Activated naive CD8-positive, alpha-beta T cell treated with anti-CD3 and anti-CD28 coated beads, Interleukin-2, amount 50 U/mL, for 24 hours (primary cell): ENCODE data around the gene KIF22.
"Not testable (repeated sequence)": the region's sequence is repeated elsewhere in the genome, so short reads cannot be mapped to it uniquely, and the experiment has no call there.

Source experiments
- ATAC-seq: fragments of 150-1000 bp; cut with Tn5 transposase; one replicate; pipeline ENCODE4 v1.10.0; 2021
- DNase-seq: peaks from one replicate; pipeline ENCODE4 v3.0.0; 2021
- H3K27ac Mint-ChIP-seq: one replicate; pipeline ENCODE4 v1.8.0; 2021; ENCODE audit warnings: mild to moderate bottlenecking, mixed read lengths
- H3K27me3 Mint-ChIP-seq: one replicate; pipeline ENCODE4 v1.8.0; 2021; ENCODE audit warnings: mixed read lengths
- H3K36me3 Mint-ChIP-seq: one replicate; pipeline ENCODE4 v1.8.0; 2021; ENCODE audit warnings: low read depth, mixed read lengths
- H3K4me1 Mint-ChIP-seq: one replicate; pipeline ENCODE4 v1.8.0; 2021; ENCODE audit warnings: mixed read lengths
- H3K4me3 Mint-ChIP-seq: one replicate; pipeline ENCODE4 v1.8.0; 2021; ENCODE audit warnings: mild to moderate bottlenecking, moderate library complexity, mixed read lengths
- H3K9me3 Mint-ChIP-seq: one replicate; pipeline ENCODE4 v1.8.0; 2021; ENCODE audit warnings: mixed read lengths

Gene KIF22

DNA sequence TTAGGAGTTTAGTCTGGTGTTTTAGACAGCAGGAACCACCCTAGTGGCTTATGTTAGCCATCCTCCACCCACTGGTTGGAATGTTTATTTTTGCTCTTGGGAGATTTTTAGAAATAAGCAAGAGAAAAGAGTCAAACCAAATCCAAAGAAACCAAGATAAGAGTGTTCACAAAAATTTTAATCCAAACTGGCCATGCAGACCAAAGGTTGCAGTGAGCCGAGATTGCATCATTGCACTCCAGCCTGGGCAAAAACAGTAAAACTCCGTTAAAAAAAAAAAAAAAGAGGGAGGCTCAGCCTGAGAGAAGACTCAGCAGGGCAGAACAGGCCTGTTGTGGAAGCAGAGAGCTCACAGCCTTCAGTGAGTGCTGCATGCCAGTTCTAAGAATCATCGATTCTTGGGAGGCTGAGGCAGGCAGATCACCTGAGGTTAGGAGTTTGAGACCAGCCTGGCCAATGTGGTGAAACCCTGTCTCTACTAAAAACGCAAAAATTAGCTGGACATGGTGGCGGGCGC lies 32.5 kb upstream of the KIF22 start:
- Mint-ChIP-seq H3K4me3 (no peak overlapping the region), H3K27me3 (no peaks in the 10 kb centered on the region), H3K27ac (no peak overlapping the region), H3K9me3 (no peaks in the 10 kb centered on the region), H3K36me3 (no peaks in the 10 kb centered on the region), H3K4me1 (peaks cover 24% of the 10 kb centered on the region)
- ATAC-seq: no peak
- DNase-seq: no peak

DNA sequence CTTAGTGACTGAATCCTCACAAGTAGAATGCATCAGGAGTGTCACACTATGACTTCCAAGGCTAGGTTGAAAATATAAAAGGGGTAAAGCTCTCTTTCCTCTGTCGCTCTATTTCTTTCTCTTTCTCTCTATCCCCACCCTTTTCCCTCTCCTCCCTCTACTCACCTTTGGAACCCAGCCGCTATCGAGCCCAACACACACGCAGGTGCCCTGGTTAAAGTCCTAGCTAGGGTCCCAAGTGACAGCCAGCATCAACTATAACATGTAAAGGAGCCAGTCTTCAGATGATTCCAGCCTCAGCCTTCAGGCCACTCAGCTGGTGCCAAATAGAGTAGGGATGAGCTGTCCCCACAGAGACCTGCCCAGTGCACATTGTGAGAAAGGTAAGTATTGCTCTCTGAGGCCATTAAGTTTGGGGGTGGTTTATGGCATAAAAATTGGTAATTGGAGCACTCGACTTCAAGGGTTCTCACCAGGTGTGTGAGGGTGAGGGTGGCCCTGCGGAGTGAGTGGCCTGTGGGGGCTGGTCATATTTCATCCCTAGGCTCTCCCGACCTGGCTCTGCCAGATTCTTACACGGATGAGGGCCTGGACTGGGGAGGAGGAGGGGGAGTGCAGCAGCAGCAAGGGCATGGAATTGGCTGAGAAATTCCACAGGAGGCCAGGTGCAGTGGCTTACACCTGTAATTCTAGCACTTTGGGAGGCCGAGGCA lies 29.8 kb upstream of the KIF22 start:
- ATAC-seq: no peak
- Mint-ChIP-seq H3K4me3 (no peak overlapping the region), H3K27me3 (no peaks in the 10 kb centered on the region), H3K9me3 (no peaks in the 10 kb centered on the region), H3K36me3 (no peaks in the 10 kb centered on the region), H3K27ac (no peak overlapping the region), H3K4me1 (peaks cover 12% of the 10 kb centered on the region)
- no peak for DNase-seq

DNA sequence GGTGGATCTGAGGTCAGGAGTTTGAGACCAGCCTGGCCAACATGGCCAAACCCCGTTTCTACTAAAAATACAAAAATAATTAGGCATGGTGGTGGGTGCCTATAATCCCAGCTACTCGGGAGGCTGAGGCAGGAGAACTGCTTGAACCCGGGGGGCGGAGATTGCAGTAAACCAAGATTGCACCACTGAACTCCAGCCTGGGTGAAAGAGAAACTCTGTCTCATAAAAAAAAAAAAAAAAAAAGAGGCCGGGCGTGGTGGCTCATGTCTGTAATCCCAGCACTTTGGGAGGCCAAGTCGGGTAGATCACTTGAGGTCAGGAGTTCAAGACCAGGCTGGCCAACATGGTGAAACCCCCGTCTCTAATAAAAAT lies 29.3 kb upstream of the KIF22 start:
- H3K36me3 Mint-ChIP-seq, H3K27me3 Mint-ChIP-seq, H3K4me3 Mint-ChIP-seq, ATAC-seq, H3K27ac Mint-ChIP-seq, H3K9me3 Mint-ChIP-seq, DNase-seq: not testable (repeated sequence)
- H3K4me1 Mint-ChIP-seq: peaks cover 12% of the 10 kb centered on the region

DNA sequence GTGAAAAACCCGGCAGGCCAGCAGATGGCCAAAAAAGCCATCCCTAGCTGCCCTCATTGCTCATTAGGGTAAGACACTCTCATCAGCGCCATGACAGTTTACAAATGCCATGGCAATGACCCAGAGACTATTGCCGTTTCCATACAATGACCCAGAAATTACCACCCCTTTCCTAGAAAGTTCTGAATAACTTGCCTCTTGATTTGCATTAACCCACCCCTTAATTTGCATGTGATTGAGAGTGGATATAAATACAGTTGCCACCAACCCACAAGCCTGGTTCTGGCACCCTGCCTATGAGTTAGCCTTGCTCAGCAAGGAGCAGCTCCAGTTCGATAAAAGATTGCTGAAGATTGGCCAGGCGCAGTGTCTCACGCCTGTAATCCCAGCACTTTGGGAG lies 28.7 kb upstream of the KIF22 start:
- H3K27me3 Mint-ChIP-seq: no peaks in the 10 kb centered on the region
- no peak overlapping the region for H3K4me3 Mint-ChIP-seq
- ATAC-seq (no peak), DNase-seq (no peak)
- H3K9me3 Mint-ChIP-seq: no peaks in the 10 kb centered on the region
- peaks cover 6% of the 10 kb centered on the region for H3K4me1 Mint-ChIP-seq
- H3K36me3 Mint-ChIP-seq: no peaks in the 10 kb centered on the region
- no peak overlapping the region for H3K27ac Mint-ChIP-seq

DNA sequence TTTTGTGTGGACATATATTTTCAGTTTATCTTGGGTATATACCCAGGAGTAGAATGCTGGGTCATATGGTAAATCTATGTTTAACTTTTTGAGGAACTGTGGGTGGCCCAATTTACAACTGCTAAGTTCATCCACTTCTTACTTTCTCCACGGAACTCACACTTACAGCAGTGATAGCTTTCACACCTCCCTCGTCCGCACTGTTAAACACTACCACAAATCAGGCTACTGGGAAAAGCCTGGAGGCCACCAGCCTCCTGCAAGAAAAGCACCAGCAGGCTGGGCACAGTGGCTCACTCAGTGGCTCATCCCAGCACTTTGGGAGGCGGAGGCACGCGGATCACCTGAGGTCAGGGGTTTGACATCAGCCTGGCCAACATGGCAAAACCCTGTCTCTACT lies 27.2 kb upstream of the KIF22 start:
- H3K27ac Mint-ChIP-seq: no peak overlapping the region
- H3K27me3 Mint-ChIP-seq: no peaks in the 10 kb centered on the region
- no peaks in the 10 kb centered on the region for H3K36me3 Mint-ChIP-seq
- H3K4me1 Mint-ChIP-seq: peaks cover 4% of the 10 kb centered on the region
- DNase-seq: no peak
- no peak overlapping the region for H3K4me3 Mint-ChIP-seq
- ATAC-seq: no peak
- H3K9me3 Mint-ChIP-seq: no peaks in the 10 kb centered on the region

DNA sequence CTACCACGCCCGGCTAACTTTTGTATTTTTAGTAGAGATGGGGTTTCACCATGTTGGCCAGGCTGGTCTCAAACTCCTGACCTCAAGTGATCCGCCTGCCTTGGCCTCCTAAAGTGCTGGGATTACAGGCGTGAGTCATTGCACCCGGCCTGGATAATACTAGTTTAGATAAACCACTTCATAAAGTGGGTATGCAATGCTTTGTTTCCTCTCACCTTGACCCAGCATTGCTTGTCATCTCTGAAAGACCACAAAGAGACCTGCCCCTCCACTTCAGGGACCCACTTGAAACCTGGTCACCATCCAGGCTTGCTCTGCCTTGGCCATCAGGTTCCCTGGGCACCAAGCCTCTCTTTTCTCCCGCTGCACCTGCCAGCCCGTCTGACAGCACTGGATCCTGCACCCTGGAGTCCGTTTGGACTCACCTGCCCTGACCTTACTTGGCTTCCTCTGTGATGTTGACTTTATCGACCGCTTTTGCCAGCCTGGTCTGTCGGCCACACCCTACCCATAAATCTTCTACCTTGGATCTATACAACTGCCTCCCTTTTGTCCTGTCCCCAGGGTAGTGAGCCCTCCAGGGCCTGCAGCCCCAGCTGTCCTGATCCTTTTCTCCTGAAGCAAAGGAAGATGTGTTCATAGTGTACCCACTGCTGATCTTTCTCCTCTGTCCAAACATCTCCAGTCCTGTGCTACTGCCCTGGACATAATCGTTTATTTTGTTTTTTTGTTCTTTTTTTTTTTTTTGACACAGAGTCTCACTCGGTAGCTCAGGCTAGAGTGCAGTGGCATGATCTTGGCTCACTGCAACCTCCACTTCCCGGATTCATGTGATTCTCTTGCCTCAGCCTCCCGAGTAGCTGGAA lies 25.2 kb upstream of the KIF22 start:
- Mint-ChIP-seq H3K4me3 (no peak overlapping the region), H3K27ac (no peak overlapping the region), H3K9me3 (no peaks in the 10 kb centered on the region)

DNA sequence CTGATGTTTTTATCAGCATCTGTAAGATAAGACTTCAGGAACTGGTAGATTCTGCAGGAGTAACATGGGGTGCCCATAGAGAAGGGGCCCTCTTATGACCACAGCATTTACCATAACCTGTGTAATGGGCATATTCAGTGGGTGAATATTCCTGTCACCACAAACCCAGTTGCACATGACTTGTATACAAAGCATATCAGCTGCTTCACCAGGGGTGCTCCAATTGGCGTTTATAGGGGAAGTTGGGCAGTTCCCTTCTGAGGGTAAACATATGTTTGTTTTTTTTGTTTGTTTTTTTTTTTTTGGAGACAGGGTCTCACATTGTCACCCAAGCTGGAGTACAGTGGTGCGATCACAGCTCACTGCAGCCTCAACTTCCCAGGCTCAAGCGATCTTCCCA lies 24.0 kb upstream of the KIF22 start:
- no peak for DNase-seq
- Mint-ChIP-seq H3K36me3 (no peaks in the 10 kb centered on the region), H3K4me3 (no peak overlapping the region), H3K27ac (no peak overlapping the region), H3K4me1 (peaks cover 4% of the 10 kb centered on the region), H3K27me3 (no peaks in the 10 kb centered on the region), H3K9me3 (no peaks in the 10 kb centered on the region)
- no peak for ATAC-seq

More for the DNA sequence above, 25.2 kb upstream of the KIF22 start:
- DNase-seq: no peak
- H3K36me3 Mint-ChIP-seq: no peaks in the 10 kb centered on the region
- ATAC-seq: no peak
- H3K27me3 Mint-ChIP-seq: no peaks in the 10 kb centered on the region
- H3K4me1 Mint-ChIP-seq: peaks cover 3% of the 10 kb centered on the region

DNA sequence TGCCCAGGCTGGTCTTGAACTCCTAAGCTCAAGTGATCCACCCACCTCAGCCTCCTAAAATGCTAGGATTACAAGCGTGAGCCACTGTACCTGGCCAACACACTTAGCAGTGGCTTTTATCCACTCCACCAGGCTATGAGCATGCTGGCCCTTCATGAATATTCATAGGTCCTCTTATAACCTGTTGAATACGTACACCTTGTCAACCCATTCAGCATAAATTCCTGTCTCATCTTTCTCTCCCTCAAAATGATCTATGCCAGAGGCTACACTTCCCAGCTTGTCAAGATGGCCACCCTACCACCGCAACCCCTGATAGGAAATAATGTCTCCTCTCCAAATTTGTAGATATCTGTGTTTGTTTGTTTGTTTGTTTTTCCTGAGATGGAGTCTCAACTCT lies 23.5 kb upstream of the KIF22 start:
- no peak overlapping the region for H3K27ac Mint-ChIP-seq
- H3K4me1 Mint-ChIP-seq: peaks cover 4% of the 10 kb centered on the region
- no peaks in the 10 kb centered on the region for H3K27me3 Mint-ChIP-seq
- H3K4me3 Mint-ChIP-seq: no peak overlapping the region
- no peak for ATAC-seq
- no peaks in the 10 kb centered on the region for H3K9me3 Mint-ChIP-seq
- H3K36me3 Mint-ChIP-seq: no peaks in the 10 kb centered on the region
- no peak for DNase-seq

DNA sequence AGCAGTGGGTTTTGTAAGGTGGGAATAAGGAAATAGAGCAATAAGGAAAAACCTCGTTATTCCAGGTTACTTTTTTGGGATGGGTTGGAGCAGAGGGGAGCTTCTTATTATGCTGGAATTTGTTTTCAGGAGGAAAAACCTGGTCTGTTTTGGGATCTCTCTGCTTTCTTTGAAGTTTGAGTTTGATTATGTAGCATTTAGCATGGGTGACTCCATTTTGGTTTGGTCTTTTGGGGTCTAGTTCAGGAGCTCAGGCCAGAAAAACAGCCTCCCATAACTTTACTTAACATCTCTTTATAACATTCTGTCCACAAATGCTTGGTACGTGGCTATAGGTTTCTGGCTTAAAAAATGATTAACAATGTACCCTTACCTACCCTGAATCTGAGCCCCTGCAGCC lies 21.0 kb upstream of the KIF22 start:
- no peak overlapping the region for H3K4me3 Mint-ChIP-seq
- H3K27me3 Mint-ChIP-seq: no peaks in the 10 kb centered on the region
- no peak for ATAC-seq
- H3K9me3 Mint-ChIP-seq: no peaks in the 10 kb centered on the region
- H3K27ac Mint-ChIP-seq: no peak overlapping the region
- no peak for DNase-seq
- H3K4me1 Mint-ChIP-seq: peaks cover 4% of the 10 kb centered on the region
- H3K36me3 Mint-ChIP-seq: no peaks in the 10 kb centered on the region

DNA sequence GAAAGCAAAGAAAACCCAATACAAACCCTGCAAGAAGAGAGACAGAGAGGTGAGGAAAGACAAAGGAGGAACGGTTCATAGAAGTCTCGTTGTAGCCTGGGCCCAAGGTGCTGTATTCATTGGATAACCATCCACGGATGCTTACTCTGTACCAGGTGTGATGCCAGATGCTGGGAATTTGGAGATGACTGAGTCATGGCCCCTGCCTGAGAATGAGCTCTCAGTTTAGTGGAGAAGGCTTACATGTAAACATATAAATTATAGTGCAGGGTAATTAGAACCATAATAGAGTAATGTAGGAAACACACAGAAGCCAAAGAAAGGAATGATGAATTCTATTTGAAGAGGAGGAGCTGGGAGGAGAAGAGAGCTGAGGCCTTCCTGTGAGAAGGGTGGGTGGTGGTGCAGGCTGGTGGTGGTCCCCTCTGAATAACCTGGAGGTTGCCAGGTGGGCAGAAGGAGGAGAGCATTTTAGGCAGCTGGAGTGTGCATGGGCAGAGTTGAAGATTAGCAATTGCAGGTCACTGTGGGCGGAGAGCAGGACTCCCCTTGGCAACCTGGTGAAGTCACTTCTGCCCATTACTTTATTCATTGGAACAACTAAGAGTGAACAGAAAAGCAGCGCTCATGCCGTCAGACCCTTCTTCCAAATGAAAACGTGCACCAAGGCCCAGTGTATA lies 20.2 kb upstream of the KIF22 start:
- no peak overlapping the region for H3K4me3 Mint-ChIP-seq
- DNase-seq (no peak), ATAC-seq (no peak)
- H3K27me3 Mint-ChIP-seq: no peaks in the 10 kb centered on the region
- H3K9me3 Mint-ChIP-seq: no peaks in the 10 kb centered on the region
- no peak overlapping the region for H3K27ac Mint-ChIP-seq
- H3K36me3 Mint-ChIP-seq: no peaks in the 10 kb centered on the region
- peaks cover 4% of the 10 kb centered on the region for H3K4me1 Mint-ChIP-seq

DNA sequence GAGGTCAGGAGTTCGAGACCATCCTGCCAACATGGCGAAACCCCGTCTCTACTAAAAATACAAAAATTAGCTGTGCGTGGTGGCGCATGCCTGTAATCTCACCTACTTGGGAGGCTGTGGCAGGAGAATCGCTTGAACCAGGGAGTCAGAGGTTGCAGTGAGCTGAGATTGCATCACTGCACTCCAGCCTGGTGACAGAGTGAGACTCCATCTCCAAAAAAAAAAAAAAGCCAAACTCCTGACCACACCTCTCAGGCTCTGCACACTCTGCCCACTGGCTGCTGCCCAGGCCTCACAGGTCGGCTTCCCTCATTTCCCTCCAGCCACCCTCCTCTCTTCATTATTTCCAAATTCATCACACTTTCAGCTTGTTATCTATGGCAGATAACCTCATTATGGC lies 18.2 kb upstream of the KIF22 start:
- H3K4me3 Mint-ChIP-seq, H3K9me3 Mint-ChIP-seq, ATAC-seq, DNase-seq, H3K27ac Mint-ChIP-seq, H3K36me3 Mint-ChIP-seq, H3K27me3 Mint-ChIP-seq, H3K4me1 Mint-ChIP-seq: not testable (repeated sequence)

DNA sequence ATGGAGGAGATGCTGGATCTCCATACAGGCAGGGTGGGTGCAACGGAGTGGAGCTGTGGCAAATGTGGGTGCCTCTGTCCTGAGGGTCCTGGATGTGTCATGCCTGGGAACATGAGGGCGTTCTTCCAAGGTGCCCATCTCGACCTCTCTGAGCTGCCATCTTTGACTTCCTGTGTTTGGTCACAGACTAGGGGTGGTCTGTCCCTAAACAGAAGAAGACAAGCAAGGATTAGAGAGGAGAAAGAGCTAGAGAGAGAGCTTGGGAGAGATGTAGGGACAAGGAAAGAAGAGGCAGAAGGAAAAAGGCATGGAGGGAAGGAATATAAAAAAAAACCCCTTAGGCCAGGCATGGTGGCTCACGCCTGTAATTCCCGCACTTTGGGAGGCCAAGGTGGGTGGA lies 15.8 kb upstream of the KIF22 start:
- H3K4me3 Mint-ChIP-seq: no peak overlapping the region
- no peaks in the 10 kb centered on the region for H3K36me3 Mint-ChIP-seq
- ATAC-seq (no peak), DNase-seq (no peak)
- H3K27me3 Mint-ChIP-seq: no peaks in the 10 kb centered on the region
- peaks cover 7% of the 10 kb centered on the region for H3K4me1 Mint-ChIP-seq
- no peaks in the 10 kb centered on the region for H3K9me3 Mint-ChIP-seq
- H3K27ac Mint-ChIP-seq: no peak overlapping the region

DNA sequence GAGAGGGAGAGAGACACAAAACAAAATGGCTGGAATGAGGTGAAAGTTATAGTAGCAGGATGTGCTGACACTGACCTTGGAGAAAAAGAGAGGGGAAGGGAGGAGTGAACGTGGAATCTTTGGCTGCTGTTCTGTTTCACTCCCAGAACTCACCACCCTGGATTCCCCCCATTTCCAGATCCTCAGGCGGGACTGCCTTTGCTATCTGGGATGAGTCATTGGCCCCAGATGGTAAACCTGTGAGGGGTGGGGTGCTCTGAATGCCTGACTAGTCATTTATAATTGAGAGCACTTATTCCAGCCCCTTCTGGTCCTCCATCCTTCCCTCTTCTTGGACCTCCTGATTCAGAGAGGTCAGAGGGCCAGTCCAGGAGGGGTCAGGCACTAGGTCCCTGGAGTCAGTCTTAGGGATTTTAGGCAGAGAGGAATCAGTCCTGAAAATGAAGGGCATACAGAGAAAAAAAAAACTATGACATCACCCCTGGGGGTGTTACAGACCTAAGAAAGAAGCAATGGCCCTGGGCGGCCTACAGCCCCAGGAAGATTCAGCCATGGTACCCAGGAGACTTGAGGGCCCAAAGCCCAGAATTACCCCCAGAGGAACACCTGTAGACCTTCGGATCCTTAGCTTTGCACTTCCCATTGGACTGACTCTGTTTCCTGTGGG lies 14.7 kb upstream of the KIF22 start:
- H3K27me3 Mint-ChIP-seq: no peaks in the 10 kb centered on the region

DNA sequence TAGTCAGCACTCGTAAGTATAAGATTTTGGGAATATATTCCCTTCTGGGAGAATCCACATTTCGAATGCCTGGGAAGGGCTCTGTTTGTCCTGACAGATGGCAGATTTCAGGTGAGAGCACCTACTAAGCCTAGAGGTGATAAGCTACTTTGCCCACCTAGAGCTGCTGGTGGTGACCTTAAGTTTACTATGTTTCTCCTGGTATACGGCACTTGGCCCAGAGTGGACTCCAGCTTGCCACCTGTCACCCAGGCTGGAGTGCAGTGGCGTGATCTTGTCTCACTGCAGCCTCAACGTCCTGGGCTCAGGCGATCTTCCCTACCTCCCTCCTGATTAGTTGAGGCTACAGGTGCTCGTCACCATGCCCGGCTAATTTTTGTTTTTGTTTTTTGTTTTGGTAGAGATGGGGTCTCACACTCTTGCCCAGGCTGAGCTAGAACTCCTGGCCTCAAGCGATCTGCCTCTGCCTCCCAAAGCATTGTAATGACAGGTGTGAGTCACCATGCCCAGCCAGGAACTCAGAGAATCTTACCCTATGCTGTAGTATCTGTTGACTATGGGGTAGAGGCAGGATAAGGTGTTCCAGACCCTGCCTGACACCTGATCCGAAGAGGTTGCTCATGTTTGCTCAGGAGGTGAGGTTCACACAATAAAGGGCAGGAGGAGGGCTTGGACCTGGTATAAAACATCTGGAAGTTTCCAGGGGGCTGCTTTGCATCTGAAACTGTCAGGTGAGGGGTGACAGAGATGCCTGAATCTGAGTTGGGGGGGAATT lies 12.8 kb upstream of the KIF22 start, which contains the start of gene ZG16:
TSS of gene ZG16 (plus strand) at position 681 of the 775 bp plus-strand sequence. CDS start 1,011 bp downstream, outside the sequence.
- no peak within 1 kb of the TSS for H3K27ac Mint-ChIP-seq
- H3K4me1 Mint-ChIP-seq: peaks cover 7% of the 10 kb centered on the region
- H3K36me3 Mint-ChIP-seq: no peaks in the 10 kb centered on the region
- no peak within 1 kb of the TSS for H3K4me3 Mint-ChIP-seq
- DNase-seq: no peak
- ATAC-seq: no peak
- no peaks in the 10 kb centered on the region for H3K27me3 Mint-ChIP-seq
- H3K9me3 Mint-ChIP-seq: no peaks in the 10 kb centered on the region

More for the DNA sequence above, 14.7 kb upstream of the KIF22 start:
- ATAC-seq (no peak), DNase-seq (no peak)
- Mint-ChIP-seq H3K27ac (no peak overlapping the region), H3K36me3 (no peaks in the 10 kb centered on the region), H3K4me1 (peaks cover 7% of the 10 kb centered on the region), H3K4me3 (no peak overlapping the region), H3K9me3 (no peaks in the 10 kb centered on the region)
